Tibial nerve (tissue), 4 donors: ENCODE results near the gene ZGPAT. TPM values are rescaled to one million over a fixed set of nuclear protein-coding genes. Genes with fewer than 3 reads are reported as not detected.

Experiments used
- DNase-seq, 2 donors: peaks; one replicate each; pipeline ENCODE4 v3.0.0-alpha.2; 2019; ENCODE audit warnings: low spot score in 2 of 2
- H3K27ac ChIP-seq, 4 donors: fragments of 200-600 bp; sonication (generic) in 3 of 4; one replicate each; pipeline ENCODE4 v1.5.1; 2017 to 2019; ENCODE audit warnings: mild to moderate bottlenecking in 1 of 4
- H3K27me3 ChIP-seq, 2 donors: fragments of 200-600 bp; sonication (generic) in 1 of 2; one replicate each; pipeline versions ENCODE4 v1.5.1 to v1.6.0; 2017 to 2019
- H3K36me3 ChIP-seq, 3 donors: fragments of 200-600 bp; sonication (generic); one replicate each; pipeline ENCODE4 v1.5.1; 2018 to 2019
- H3K4me1 ChIP-seq, 4 donors: fragments of 200-600 bp; sonication (generic) in 3 of 4; one replicate each; pipeline ENCODE4 v1.5.1; 2017 to 2019
- H3K4me3 ChIP-seq, 4 donors: fragments of 200-600 bp; sonication (generic) in 3 of 4; one replicate each; pipeline ENCODE4 v1.5.1; 2017 to 2019; ENCODE audit warnings: mild to moderate bottlenecking in 1 of 4, moderate library complexity in 1 of 4
- H3K9me3 ChIP-seq, 4 donors: fragments of 200-600 bp; sonication (generic) in 3 of 4; one replicate each; pipeline ENCODE4 v1.5.1; 2017 to 2019
- CTCF ChIP-seq, 5 experiments: fragments of 200-600 bp in 3 of 5; fragments of 450-650 bp in 2 of 5; sonication (generic) in 3 of 5; IDR thresholded peaks; one replicate each; pipeline ENCODE4 v1.5.1; 2016 to 2019; ENCODE audit warnings: antibody characterized with exemption in 5 of 5, mild to moderate bottlenecking in 3 of 5, moderate library complexity in 2 of 5
- EP300 ChIP-seq, 2 donors: sonication (generic); formaldehyde crosslinking; IDR thresholded peaks; one replicate each; pipeline ENCODE4 v1.6.1; 2017; ENCODE audit warnings: antibody characterized with exemption in 2 of 2, mild to moderate bottlenecking in 1 of 2
- POLR2A ChIP-seq, 2 donors: fragments of 450-650 bp; IDR thresholded peaks; one replicate each; pipeline ENCODE4 v1.6.1; 2017; ENCODE audit warnings: antibody characterized with exemption in 2 of 2, mild to moderate bottlenecking in 2 of 2, moderate library complexity in 2 of 2
- WGBS, 2 donors: methylation state at CpG; one replicate each; pipeline ENCODE4 v1.1.5; 2018; 5-methylcytosine and 5-hydroxymethylcytosine counted together
- total RNA-seq, 4 donors: library from RNA; depleted of rRNA; stranded (reverse); fragments of >200 nt; gene quantifications; one replicate each; pipeline ENCODE4 v1.1.0, GENCODE V29; 2016

The ZGPAT gene
- total RNA-seq, 4 donors from 2014 or later: 27.5 to 70.8 (median 40.9) TPM

- DNase-seq: no peak
- H3K36me3 ChIP-seq: peaks cover 0 to 51% (median 4%) of the 10 kb centered on the region in 3 donors
- 66 to 78% methylated on average over 20 to 25 of the region's 25 CpGs for WGBS, 2 donors
Measured at GRCh38 chr20:63744574-63745423, 37.0 kb downstream of the ZGPAT start.

GRCh38 chr20:63745424-63745805 is 37.6 kb downstream of the ZGPAT start:
- WGBS, 2 donors: 76% methylated on average over 15 of the region's 15 CpGs
- TF ChIP-seq POLR2A (IDR thresholded peaks at IDR 0.05) (no peak), EP300 (IDR thresholded peaks at IDR 0.05) (no peak), CTCF (IDR thresholded peaks at IDR 0.05) (no peak)
- no peaks in the 10 kb centered on the region for H3K9me3 ChIP-seq
- H3K27ac ChIP-seq: peak overlapping the region in 1 of 4 donors; percentile 31
- peaks cover 0 to 40% (median 12%) of the 10 kb centered on the region in 4 donors for H3K4me1 ChIP-seq
- H3K27me3 ChIP-seq: no peaks in the 10 kb centered on the region
- no peak overlapping the region for H3K4me3 ChIP-seq
- no peak for DNase-seq
- peaks cover 0 to 57% (median 4%) of the 10 kb centered on the region in 3 donors for H3K36me3 ChIP-seq

More at GRCh38 chr20:63744574-63745423, 37.0 kb downstream of the ZGPAT start:
- H3K27me3 ChIP-seq: no peaks in the 10 kb centered on the region
- no peaks in the 10 kb centered on the region for H3K9me3 ChIP-seq
- peak overlapping the region in 3 of 4 donors; percentile 0 to 50 (median 31) for H3K27ac ChIP-seq
- H3K4me1 ChIP-seq: peaks cover 0 to 42% (median 12%) of the 10 kb centered on the region in 4 donors
- TF ChIP-seq CTCF (IDR thresholded peaks at IDR 0.05): no peak
- TF ChIP-seq EP300 (IDR thresholded peaks at IDR 0.05): no peak
- no peak for TF ChIP-seq POLR2A (IDR thresholded peaks at IDR 0.05)
- H3K4me3 ChIP-seq: no peak overlapping the region

GRCh38 chr20:63745961-63746731 is 38.3 kb downstream of the ZGPAT start:
- H3K27ac ChIP-seq: no peak overlapping the region
- no peaks in the 10 kb centered on the region for H3K9me3 ChIP-seq
- H3K36me3 ChIP-seq: peaks cover 0 to 60% (median 4%) of the 10 kb centered on the region in 3 donors
- WGBS, 2 donors: 74 to 83% methylated on average over 19 to 23 of the region's 26 CpGs
- H3K4me1 ChIP-seq: peaks cover 0 to 33% (median 8%) of the 10 kb centered on the region in 4 donors
- no peak overlapping the region for H3K4me3 ChIP-seq
- no peak for DNase-seq
- no peaks in the 10 kb centered on the region for H3K27me3 ChIP-seq
- TF ChIP-seq CTCF (IDR thresholded peaks at IDR 0.05): no peak
- TF ChIP-seq POLR2A (IDR thresholded peaks at IDR 0.05): no peak
- TF ChIP-seq EP300 (IDR thresholded peaks at IDR 0.05): no peak

GRCh38 chr20:63746751-63747315 is 39.0 kb downstream of the ZGPAT start:
- Histone ChIP-seq H3K27me3 (no peaks in the 10 kb centered on the region), H3K4me3 (no peak overlapping the region), H3K36me3 (peaks cover 0 to 54% (median 4%) of the 10 kb centered on the region in 3 donors), H3K27ac (no peak overlapping the region), H3K9me3 (no peaks in the 10 kb centered on the region), H3K4me1 (peaks cover 0 to 26% (median 1%) of the 10 kb centered on the region in 4 donors)
- WGBS, 2 donors: 92 to 94% methylated on average over 24 to 46 of the region's 47 CpGs
- DNase-seq: no peak
- TF ChIP-seq EP300 (IDR thresholded peaks at IDR 0.05) (no peak), POLR2A (IDR thresholded peaks at IDR 0.05) (no peak), CTCF (IDR thresholded peaks at IDR 0.05) (no peak)
